Ascending aorta (tissue), 2 donors: ENCODE results near the gene PPP2R5C. TPM values are rescaled to one million over a fixed set of nuclear protein-coding genes. Genes with fewer than 3 reads are reported as not detected.
"Not testable (repeated sequence)": the region's sequence is repeated elsewhere in the genome, so short reads cannot be mapped to it uniquely, and the experiment has no call there.

Experiments
- DNase-seq, 2 donors: peaks; one replicate each; pipeline ENCODE4 v3.0.0-alpha.2; 2019; ENCODE audit warnings: low spot score in 2 of 2
- H3K27ac ChIP-seq, 2 donors: fragments of 200-600 bp; sonication (generic); one replicate each; pipeline ENCODE4 v1.5.1; 2016 to 2017; ENCODE audit warnings: mild to moderate bottlenecking in 1 of 2
- H3K27me3 ChIP-seq: fragments of 200-600 bp; sonication (generic); one replicate; pipeline ENCODE4 v1.5.1; 2017
- H3K36me3 ChIP-seq, 2 donors: fragments of 200-600 bp; sonication (generic); one replicate each; pipeline ENCODE4 v1.5.1; 2016
- H3K4me1 ChIP-seq, 2 donors: fragments of 200-600 bp; sonication (generic); one replicate each; pipeline ENCODE4 v1.5.1; 2016 to 2017; ENCODE audit warnings: mild to moderate bottlenecking in 1 of 2
- H3K4me3 ChIP-seq, 2 donors: fragments of 200-600 bp; sonication (generic); one replicate each; pipeline ENCODE4 v1.5.1; 2016 to 2017; ENCODE audit warnings: mild to moderate bottlenecking in 1 of 2
- H3K9me3 ChIP-seq, 2 donors: fragments of 200-600 bp; sonication (generic); one replicate each; pipeline ENCODE4 v1.5.1; 2016
- intact Hi-C: fragments of 100-400 bp; cut with DNase I; formaldehyde crosslinking; loops from one replicate; pipeline ENCODE4 v1.15.1; 2023
- total RNA-seq: library from RNA; depleted of rRNA; stranded (reverse); fragments of >200 nt; gene quantifications from one replicate; pipeline ENCODE4 v1.1.0, GENCODE V29; 2016
- TF ChIP-seq, protein P1 (sequence below), 3 experiments: fragments of 200-600 bp in 2 of 3; fragments of 450-650 bp in 1 of 3; sonication (generic) in 2 of 3; IDR thresholded peaks; one replicate each; pipeline ENCODE4 v1.5.1; 2016 to 2019; ENCODE audit warnings: antibody characterized with exemption in 3 of 3, mild to moderate bottlenecking in 1 of 3, moderate library complexity in 1 of 3

PPP2R5C gene
- total RNA-seq, 1 donor from 2014 or later = 45.6 TPM

DNA sequence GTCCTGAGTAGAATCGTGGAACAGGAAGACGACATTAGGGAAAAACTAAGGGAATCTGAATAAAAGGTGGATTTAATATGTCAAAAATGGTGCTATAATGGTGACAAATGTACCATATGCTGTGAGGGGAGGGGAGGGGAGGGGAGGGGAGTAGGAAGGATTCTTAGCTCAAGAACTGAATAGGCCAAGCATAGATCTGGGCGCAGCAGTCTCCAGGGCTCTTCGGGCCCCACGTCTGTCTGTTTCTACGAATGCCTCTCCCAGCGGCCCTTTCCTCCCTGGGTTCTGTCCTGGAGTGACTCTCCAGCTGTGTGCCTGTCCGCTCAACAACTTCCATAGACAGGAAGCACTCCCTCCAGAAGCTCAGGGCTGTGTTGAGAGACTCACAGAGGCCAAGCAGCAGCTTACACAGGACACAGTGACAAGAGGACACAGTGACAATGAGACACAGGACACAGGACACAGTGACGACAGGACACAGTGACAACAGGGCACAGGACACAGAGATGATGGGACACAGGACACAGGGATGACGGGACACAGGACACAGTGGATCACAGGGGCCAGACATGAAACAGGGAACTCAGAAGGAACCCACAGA lies 42.4 kb upstream of the PPP2R5C start:
- Histone ChIP-seq H3K27me3 (no peaks in the 10 kb centered on the region), H3K27ac (no peak overlapping the region), H3K4me3 (no peak overlapping the region), H3K4me1 (no peaks in the 10 kb centered on the region), H3K36me3 (no peaks in the 10 kb centered on the region), H3K9me3 (no peaks in the 10 kb centered on the region)
- DNase-seq = peak in 1 of 2 donors; percentile 42
- intact Hi-C loops = no loop called here
- TF ChIP-seq, protein P1, sequence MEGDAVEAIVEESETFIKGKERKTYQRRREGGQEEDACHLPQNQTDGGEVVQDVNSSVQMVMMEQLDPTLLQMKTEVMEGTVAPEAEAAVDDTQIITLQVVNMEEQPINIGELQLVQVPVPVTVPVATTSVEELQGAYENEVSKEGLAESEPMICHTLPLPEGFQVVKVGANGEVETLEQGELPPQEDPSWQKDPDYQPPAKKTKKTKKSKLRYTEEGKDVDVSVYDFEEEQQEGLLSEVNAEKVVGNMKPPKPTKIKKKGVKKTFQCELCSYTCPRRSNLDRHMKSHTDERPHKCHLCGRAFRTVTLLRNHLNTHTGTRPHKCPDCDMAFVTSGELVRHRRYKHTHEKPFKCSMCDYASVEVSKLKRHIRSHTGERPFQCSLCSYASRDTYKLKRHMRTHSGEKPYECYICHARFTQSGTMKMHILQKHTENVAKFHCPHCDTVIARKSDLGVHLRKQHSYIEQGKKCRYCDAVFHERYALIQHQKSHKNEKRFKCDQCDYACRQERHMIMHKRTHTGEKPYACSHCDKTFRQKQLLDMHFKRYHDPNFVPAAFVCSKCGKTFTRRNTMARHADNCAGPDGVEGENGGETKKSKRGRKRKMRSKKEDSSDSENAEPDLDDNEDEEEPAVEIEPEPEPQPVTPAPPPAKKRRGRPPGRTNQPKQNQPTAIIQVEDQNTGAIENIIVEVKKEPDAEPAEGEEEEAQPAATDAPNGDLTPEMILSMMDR (IDR thresholded peaks at IDR 0.05) = no peak

DNA sequence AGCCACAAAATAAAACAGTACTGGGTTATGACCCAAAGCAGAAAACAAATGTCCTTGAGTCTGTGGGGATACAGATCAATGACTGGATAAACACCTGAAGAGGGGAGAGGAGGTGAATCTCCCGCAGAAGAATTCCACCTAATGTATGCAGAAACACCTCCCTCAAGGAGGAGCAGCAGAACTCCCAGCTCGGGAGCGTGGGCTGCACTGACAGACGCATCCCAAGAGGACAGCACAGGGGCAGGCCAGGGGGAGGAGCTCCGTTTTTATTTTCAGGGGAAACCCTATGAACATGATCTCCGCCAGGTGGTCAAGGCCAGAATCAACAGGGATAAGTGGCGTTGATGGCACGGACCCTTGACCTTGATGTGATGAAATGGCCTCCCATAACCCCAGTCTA lies 41.8 kb upstream of the PPP2R5C start:
- Histone ChIP-seq H3K36me3 (no peaks in the 10 kb centered on the region), H3K4me3 (no peak overlapping the region), H3K4me1 (no peaks in the 10 kb centered on the region), H3K9me3 (no peaks in the 10 kb centered on the region), H3K27me3 (no peaks in the 10 kb centered on the region), H3K27ac (no peak overlapping the region)
- TF ChIP-seq, protein P1 (IDR thresholded peaks at IDR 0.05) = no peak
- DNase-seq = peak in 1 of 2 donors; percentile 19
- intact Hi-C loops = no loop called here

DNA sequence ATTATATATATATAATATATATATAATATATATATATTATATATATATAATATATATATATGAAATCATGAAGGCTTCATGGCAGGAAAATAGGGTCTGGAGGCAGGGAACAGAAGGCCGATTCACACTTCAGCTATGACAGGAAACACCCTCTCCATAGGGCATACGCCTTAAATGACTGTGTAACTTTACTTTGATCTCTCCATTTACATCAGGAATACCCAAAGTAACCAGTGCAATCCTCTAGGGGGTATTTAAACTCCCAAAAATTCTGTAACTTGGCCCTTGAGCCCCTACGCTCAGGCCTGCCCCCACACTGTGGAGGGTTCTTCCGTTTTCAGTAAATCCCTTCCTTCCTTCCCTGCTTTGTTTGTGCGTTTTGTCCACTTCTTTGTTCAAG lies 40.4 kb upstream of the PPP2R5C start:
- Histone ChIP-seq H3K9me3 (no peaks in the 10 kb centered on the region), H3K27ac (no peak overlapping the region), H3K27me3 (no peaks in the 10 kb centered on the region), H3K4me1 (no peaks in the 10 kb centered on the region), H3K36me3 (no peaks in the 10 kb centered on the region), H3K4me3 (no peak overlapping the region)
- TF ChIP-seq, protein P1 (IDR thresholded peaks at IDR 0.05) = no peak
- intact Hi-C loops = no loop called here
- no peak for DNase-seq

DNA sequence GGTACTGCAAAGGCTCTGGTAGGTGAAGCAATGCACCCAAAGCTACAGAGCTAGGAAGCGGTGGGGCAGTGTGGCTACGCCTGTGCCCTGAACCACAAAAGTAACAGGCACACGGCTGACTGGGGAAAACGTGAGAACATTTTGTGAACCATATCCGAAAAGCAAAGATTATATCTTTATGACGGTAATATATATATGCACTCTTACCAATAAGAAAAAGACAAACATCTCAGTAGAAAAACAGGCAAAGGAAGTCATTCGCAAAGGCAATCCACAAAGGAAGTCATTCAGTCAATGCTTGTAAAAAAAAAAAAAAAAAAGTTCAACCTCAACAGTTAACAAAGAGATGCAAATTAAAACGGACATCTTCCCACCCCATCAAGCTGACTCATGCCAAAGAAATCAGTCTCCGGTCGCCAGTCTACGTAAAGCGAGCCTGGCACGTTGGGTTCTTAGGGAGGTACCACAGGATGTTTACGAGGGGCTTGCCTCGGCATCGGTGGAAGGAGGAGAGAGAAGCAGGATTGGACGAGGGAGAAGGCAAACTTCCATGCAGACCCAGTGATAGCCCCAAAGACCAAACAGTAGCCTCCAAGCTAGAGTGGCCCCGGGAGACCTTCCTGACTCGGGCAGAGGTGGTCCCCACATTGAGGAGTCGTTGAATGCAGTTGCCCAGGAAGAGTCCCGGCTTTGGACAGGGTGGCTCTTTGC lies 39.4 kb upstream of the PPP2R5C start:
- Histone ChIP-seq H3K27me3 (no peaks in the 10 kb centered on the region), H3K4me1 (no peaks in the 10 kb centered on the region), H3K27ac (no peak overlapping the region), H3K4me3 (no peak overlapping the region), H3K9me3 (no peaks in the 10 kb centered on the region), H3K36me3 (no peaks in the 10 kb centered on the region)
- TF ChIP-seq, protein P1 (IDR thresholded peaks at IDR 0.05) = no peak
- intact Hi-C loops = no loop called here
- DNase-seq = peak in 1 of 2 donors; percentile 73

DNA sequence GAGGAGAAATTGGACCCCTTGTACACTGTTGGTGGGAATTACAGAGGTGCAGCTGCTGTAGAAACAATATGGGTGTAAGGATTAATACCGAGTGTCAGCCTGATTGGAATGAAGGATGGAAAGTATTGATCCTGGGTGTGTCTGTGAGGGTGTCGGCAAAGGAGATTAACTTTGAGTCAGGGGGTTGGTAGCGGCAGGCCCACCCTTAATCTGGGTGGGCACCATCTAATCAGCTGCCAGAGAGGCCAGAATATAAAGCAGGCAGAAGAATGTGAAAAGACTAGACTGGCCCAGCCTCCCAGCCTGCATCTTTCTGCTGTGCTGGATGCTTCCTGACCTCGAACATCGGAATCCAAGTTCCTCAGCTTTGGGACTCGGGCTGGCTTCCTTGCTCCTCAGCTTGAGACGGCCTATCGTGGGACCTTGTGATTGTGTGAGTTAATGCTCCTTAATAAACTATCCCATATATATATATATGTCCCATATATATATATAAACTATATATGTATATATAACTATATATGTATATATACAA lies 38.4 kb upstream of the PPP2R5C start:
- no peaks in the 10 kb centered on the region for H3K9me3 ChIP-seq
- H3K36me3 ChIP-seq = no peaks in the 10 kb centered on the region
- H3K4me1 ChIP-seq = no peaks in the 10 kb centered on the region
- TF ChIP-seq, protein P1 (IDR thresholded peaks at IDR 0.05) = no peak
- no peak for DNase-seq
- no peaks in the 10 kb centered on the region for H3K27me3 ChIP-seq
- intact Hi-C loops = no loop called here
- no peak overlapping the region for H3K27ac ChIP-seq
- H3K4me3 ChIP-seq = no peak overlapping the region

DNA sequence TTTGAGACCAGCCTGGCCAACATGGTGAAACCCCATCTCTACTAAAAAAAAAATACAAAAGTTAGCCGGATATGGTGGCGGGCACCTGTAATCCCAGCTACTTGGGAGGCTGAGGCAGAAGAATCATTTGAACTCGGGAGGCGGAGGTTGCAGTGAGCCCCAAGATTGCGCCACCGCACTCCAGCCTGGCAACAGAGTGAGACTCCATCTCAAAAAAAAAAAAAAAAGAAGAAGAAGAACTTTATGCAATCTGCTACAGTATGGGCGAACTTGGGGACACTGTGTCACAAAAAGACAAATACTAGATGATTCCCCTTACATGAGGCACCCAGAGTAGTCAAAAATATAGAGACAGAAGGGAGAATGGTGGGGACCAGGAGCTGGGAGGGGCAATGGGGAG lies 35.9 kb upstream of the PPP2R5C start:
- H3K27ac ChIP-seq, intact Hi-C loops, H3K9me3 ChIP-seq, H3K27me3 ChIP-seq, H3K36me3 ChIP-seq, H3K4me1 ChIP-seq, H3K4me3 ChIP-seq: not testable (repeated sequence)
- DNase-seq = peak in 1 of 2 donors; percentile 56
